Activated naive CD8-positive, alpha-beta T cell treated with anti-CD3 and anti-CD28 coated beads, Interleukin-2, amount 50 U/mL, for 24 hours (primary cell): ENCODE results near the gene MRPL17.

Source experiments
- ATAC-seq: fragments of 150-1000 bp; cut with Tn5 transposase; one replicate; pipeline ENCODE4 v1.10.0; 2021
- DNase-seq: peaks from one replicate; pipeline ENCODE4 v3.0.0; 2021
- H3K27ac Mint-ChIP-seq: one replicate; pipeline ENCODE4 v1.8.0; 2021; ENCODE audit warnings: mild to moderate bottlenecking, mixed read lengths
- H3K27me3 Mint-ChIP-seq: one replicate; pipeline ENCODE4 v1.8.0; 2021; ENCODE audit warnings: mixed read lengths
- H3K36me3 Mint-ChIP-seq: one replicate; pipeline ENCODE4 v1.8.0; 2021; ENCODE audit warnings: low read depth, mixed read lengths
- H3K4me1 Mint-ChIP-seq: one replicate; pipeline ENCODE4 v1.8.0; 2021; ENCODE audit warnings: mixed read lengths
- H3K4me3 Mint-ChIP-seq: one replicate; pipeline ENCODE4 v1.8.0; 2021; ENCODE audit warnings: mild to moderate bottlenecking, moderate library complexity, mixed read lengths
- H3K9me3 Mint-ChIP-seq: one replicate; pipeline ENCODE4 v1.8.0; 2021; ENCODE audit warnings: mixed read lengths

MRPL17 gene

DNA sequence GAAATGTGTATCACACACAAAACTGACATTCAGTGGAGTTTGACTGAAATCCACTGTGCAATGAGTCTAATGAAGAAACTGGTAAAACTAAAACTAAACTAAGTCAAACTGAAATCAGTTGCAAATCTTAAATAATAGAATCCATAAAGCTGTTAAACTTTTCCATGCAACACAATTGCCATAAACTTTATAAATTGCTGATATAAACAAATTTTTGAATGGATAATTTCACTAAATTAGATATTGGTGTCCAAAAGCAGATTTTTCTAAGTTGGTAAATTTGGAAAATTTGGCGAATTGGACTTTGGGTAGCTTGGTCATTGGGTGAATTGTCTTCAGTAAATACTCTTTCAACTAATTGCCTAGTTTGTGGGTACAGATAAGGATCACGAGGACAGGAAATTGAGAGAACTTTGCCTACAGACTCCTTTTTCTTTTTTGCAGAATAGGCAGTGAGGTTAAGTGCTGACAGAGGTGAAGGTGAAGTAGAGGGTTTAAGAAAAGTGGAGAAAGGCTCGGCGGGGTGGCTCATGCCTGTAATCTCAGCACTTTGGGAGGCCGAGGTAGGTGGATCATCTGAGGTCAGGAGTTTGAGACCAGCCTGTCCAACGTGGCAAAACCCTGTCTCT, 12.8 kb downstream of the MRPL17 start:
- H3K9me3 Mint-ChIP-seq = no peaks in the 10 kb centered on the region
- H3K36me3 Mint-ChIP-seq = no peaks in the 10 kb centered on the region
- H3K4me1 Mint-ChIP-seq = peaks cover 71% of the 10 kb centered on the region
- no peak overlapping the region for H3K4me3 Mint-ChIP-seq
- no peak for ATAC-seq
- no peak for DNase-seq
- H3K27ac Mint-ChIP-seq = no peak overlapping the region
- H3K27me3 Mint-ChIP-seq = no peaks in the 10 kb centered on the region

- peak overlapping the region; percentile 61 for H3K27ac Mint-ChIP-seq
- no peaks in the 10 kb centered on the region for H3K9me3 Mint-ChIP-seq
- DNase-seq (peak; percentile 44), ATAC-seq (peak; percentile 88)
- no peak overlapping the region for H3K4me3 Mint-ChIP-seq
- peaks cover 55% of the 10 kb centered on the region for H3K4me1 Mint-ChIP-seq
- no peaks in the 10 kb centered on the region for H3K36me3 Mint-ChIP-seq
- no peaks in the 10 kb centered on the region for H3K27me3 Mint-ChIP-seq
Observed at GRCh38 chr11:6667733-6668374, 15.3 kb downstream of the MRPL17 start.

DNA sequence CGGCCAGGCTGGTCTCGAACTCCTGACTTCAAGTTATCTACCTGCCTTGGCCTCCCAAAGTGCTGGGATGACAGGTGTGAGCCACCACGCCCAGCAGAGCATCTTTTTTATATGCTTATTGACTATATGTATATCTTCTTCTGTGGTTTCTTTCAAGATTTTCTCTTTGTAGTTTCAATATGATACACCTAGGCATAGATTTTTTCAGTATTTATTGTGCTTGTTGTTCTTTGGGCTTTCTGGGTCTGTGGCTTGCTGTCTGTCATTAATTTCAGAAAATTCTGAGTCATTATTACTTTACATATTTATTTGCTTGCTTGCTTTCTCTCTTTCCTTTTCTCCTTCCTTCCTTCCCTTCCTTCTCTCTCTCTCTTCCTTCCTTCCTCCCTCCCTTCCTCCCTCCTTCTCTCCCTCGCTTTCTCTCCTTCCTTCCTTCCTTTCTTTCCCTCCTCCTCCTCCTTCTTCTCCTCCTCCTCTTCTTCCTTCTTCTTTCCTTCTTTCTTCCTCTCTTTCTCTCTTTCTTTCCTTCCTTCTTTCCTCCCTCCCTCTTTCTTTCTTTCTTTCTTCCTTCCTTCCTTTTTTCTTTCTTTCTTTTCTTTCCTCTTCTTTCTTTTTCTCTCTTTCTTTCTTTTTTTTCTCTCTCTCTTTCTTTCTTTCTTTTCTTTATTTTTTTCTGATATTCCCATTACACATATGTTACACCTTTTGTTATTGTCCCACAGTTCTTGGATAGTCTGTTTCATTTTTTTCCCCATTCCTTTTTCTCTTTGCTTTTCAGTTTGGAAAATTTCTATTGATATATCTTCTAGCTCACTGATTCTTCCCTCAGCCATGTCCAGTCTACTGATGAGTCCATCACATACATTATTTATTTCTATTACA, 16.6 kb downstream of the MRPL17 start:
- no peak for ATAC-seq
- H3K4me1 Mint-ChIP-seq = peaks cover 42% of the 10 kb centered on the region
- H3K4me3 Mint-ChIP-seq = no peak overlapping the region
- peak overlapping the region; percentile 9 for H3K27ac Mint-ChIP-seq
- H3K9me3 Mint-ChIP-seq = no peaks in the 10 kb centered on the region
- DNase-seq = no peak
- no peaks in the 10 kb centered on the region for H3K36me3 Mint-ChIP-seq
- no peaks in the 10 kb centered on the region for H3K27me3 Mint-ChIP-seq

DNA sequence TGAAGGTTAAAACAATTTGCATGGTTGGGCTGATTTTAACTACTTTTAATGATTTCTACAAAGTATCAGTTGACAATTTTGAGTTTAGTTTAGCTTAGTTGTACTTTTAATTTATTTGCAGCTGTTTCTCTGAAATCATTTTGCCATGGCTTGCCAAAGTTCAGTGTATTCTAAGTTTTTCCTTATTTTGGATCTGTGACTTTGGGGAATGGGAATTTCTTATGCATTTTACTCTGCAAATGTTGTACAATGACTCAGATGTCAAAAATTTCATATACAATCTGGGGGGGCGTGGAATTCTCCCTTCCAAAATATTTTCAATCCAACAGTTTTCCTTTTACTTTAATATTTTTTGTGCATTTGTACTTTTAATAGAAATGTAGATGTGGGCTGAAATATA, 18.6 kb downstream of the MRPL17 start:
- ATAC-seq (no peak), DNase-seq (no peak)
- no peak overlapping the region for H3K27ac Mint-ChIP-seq

DNA sequence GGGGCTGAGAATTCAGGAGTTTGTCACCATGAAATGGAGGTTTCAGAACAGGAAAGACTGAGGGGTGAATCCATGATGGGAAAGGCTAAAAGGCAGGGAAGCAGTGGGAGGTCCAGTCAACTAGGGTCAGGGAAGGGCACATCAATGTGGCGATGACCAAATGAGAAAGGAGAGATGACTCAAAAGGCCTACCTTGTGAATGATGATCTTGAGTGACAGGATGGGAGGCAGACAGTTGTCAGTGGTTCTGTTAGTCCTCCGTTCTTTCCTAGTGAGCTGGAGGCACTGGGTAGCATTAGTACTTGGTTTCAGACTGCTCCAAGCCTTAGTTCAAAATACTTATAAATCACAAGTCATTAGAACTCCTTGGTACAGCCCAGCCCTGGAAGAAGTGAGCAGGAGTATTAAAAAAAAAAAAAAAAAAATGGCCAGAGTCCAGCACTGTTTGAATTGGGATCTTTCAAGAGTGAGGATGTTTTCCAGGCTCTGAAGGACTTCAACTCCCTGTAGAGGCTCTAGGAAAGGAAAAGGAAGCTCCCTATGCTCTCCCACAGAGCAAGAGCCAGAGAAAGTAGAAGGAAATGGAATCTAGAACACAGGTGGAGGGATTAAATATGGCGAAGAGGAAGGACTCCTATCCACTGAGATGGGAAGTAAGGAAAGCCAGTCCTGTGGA, 19.2 kb downstream of the MRPL17 start:
- Mint-ChIP-seq H3K4me1 (peaks cover 25% of the 10 kb centered on the region), H3K27ac (no peak overlapping the region), H3K36me3 (no peaks in the 10 kb centered on the region), H3K9me3 (no peaks in the 10 kb centered on the region), H3K27me3 (no peaks in the 10 kb centered on the region), H3K4me3 (no peak overlapping the region)
- no peak for DNase-seq
- ATAC-seq = no peak

More for the DNA sequence above, 18.6 kb downstream of the MRPL17 start:
- H3K9me3 Mint-ChIP-seq = no peaks in the 10 kb centered on the region
- H3K27me3 Mint-ChIP-seq = no peaks in the 10 kb centered on the region
- H3K36me3 Mint-ChIP-seq = no peaks in the 10 kb centered on the region
- peaks cover 25% of the 10 kb centered on the region for H3K4me1 Mint-ChIP-seq
- H3K4me3 Mint-ChIP-seq = no peak overlapping the region

DNA sequence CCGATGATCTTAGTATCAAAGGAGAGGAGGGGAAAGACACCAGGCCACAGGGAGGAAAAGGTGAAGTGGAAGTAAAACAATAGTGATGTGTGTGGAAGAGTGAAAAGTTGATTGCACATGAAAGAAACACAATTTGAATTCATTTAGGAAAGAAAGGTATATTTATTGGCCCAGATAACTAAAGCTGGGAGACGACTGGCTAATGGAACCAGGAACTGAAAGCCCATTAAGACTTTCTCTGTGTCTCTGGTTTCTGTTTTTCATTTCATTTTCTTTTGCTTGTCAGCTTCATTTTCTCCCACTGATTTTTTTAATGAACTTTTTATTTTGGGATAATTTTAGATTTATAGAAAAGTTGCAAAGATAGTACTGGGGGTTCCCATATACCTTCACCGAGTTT, 22.4 kb downstream of the MRPL17 start:
- Mint-ChIP-seq H3K9me3 (no peaks in the 10 kb centered on the region), H3K27ac (no peak overlapping the region), H3K4me3 (no peak overlapping the region), H3K27me3 (peaks cover 11% of the 10 kb centered on the region), H3K4me1 (peaks cover 5% of the 10 kb centered on the region), H3K36me3 (no peaks in the 10 kb centered on the region)
- no peak for DNase-seq
- ATAC-seq = no peak

DNA sequence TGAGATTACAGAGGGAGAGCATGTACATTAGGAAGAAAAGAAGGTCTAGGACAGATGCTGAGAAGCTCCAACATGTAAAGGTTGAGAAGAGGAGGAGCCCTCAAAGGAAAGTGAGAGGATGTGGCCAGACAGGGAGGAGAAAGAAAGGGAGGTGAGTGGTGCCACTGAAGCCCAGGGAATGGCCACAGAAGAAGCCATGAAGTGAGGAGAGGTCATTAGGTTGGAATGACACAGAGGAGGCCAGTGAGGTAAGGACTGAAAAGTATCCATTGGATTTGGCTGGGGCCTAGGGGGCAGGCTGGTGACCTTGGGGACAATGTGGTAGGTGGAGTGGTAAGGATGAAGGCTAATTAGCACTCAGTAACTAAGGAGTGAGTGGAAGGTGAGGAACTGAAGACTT, 24.5 kb downstream of the MRPL17 start:
- Mint-ChIP-seq H3K27me3 (peaks cover 11% of the 10 kb centered on the region), H3K4me3 (no peak overlapping the region), H3K4me1 (peaks cover 4% of the 10 kb centered on the region), H3K27ac (no peak overlapping the region), H3K9me3 (no peaks in the 10 kb centered on the region), H3K36me3 (no peaks in the 10 kb centered on the region)
- DNase-seq (no peak), ATAC-seq (no peak)

- no peak overlapping the region for H3K4me3 Mint-ChIP-seq
- no peak for DNase-seq
- no peak overlapping the region for H3K27ac Mint-ChIP-seq
- no peak for ATAC-seq
- H3K27me3 Mint-ChIP-seq = peaks cover 11% of the 10 kb centered on the region
- no peaks in the 10 kb centered on the region for H3K36me3 Mint-ChIP-seq
- no peaks in the 10 kb centered on the region for H3K9me3 Mint-ChIP-seq
- H3K4me1 Mint-ChIP-seq = peaks cover 4% of the 10 kb centered on the region
Observed at GRCh38 chr11:6657346-6657745, 25.8 kb downstream of the MRPL17 start.

DNA sequence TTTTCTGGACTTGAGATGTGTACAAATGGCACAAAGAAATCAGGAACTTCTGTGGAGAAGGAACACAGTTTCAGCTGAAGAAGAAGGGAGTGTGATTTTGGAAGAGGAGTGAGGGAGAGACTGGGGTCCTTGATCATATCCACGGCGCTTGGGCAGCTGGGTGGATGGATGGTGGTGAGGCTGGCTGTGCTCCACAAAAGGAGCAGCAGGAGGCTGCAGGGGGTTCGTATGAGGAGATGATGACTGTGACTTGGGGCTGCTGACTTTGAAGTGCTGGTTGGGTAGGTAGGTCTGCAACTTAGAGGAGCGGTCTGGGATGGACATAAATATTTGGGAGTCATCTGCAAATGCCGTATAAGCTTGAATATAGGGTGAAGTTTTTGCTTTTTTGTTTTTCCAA, 26.2 kb downstream of the MRPL17 start:
- no peak for ATAC-seq
- Mint-ChIP-seq H3K27ac (no peak overlapping the region), H3K4me3 (peak overlapping the region; percentile 52), H3K27me3 (peaks cover 11% of the 10 kb centered on the region), H3K9me3 (no peaks in the 10 kb centered on the region), H3K36me3 (no peaks in the 10 kb centered on the region), H3K4me1 (peaks cover 4% of the 10 kb centered on the region)
- DNase-seq = no peak

GRCh38 chr11:6656584-6656915, 26.6 kb downstream of the MRPL17 start:
- no peaks in the 10 kb centered on the region for H3K9me3 Mint-ChIP-seq
- H3K27me3 Mint-ChIP-seq = peaks cover 11% of the 10 kb centered on the region
- peak overlapping the region; percentile 52 for H3K4me3 Mint-ChIP-seq
- no peak overlapping the region for H3K27ac Mint-ChIP-seq
- ATAC-seq = no peak
- H3K4me1 Mint-ChIP-seq = peaks cover 4% of the 10 kb centered on the region
- no peaks in the 10 kb centered on the region for H3K36me3 Mint-ChIP-seq
- DNase-seq = no peak

DNA sequence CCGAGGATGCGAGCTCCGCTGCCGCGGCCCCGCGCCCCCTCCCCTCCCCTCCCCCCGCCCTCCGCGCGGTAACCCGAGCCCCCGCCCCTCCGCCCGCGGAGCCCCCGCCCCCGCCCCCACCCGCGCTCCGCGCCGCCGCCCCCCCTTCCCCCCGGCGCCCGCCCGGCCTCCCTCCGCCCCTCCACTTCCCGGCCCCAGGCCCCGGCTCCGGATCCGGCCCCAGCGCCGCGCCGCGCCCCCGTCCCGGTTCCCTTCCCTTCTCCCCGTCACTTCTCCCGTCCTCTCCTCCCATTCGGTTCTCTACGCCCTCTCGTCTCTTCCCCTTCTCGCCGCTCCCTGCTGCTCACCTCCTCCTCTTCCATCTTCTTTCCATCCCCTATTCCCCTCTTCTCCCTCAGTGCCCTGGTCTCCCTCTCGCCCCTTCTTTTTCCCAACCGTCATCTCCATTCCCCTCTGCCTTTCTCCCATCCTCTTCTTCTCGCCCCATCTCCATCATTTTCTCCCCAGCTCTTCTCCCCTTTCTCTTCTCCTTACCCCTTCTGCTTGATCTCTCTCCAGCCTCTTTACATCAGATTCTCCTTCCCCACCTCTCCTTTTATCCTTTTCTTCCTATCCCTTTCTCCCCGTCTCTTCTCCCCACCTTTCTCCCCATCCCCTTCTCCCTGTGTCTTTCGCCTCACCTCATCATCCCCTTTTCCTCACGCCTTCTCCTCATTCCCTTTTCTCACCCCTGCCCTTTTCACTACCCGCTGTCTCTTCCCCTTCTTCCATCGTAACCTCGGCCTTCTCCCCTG, 27.2 kb downstream of the MRPL17 start, which contains the start of gene DCHS1:
TSS of gene DCHS1 (minus strand) at position 20 of the 794 bp plus-strand sequence. CDS start 14,196 bp downstream, outside the sequence.
- no peaks in the 10 kb centered on the region for H3K9me3 Mint-ChIP-seq
- H3K27ac Mint-ChIP-seq = no peak within 1 kb of the TSS
- no peaks in the 10 kb centered on the region for H3K36me3 Mint-ChIP-seq
- no peak for DNase-seq
- peak within 1 kb of the TSS; percentile 52 for H3K4me3 Mint-ChIP-seq
- H3K27me3 Mint-ChIP-seq = peaks cover 11% of the 10 kb centered on the region
- peaks cover 4% of the 10 kb centered on the region for H3K4me1 Mint-ChIP-seq
- ATAC-seq = no peak

- DNase-seq = peak; percentile 25
- no peaks in the 10 kb centered on the region for H3K9me3 Mint-ChIP-seq
Observed at GRCh38 chr11:6655020-6655789, 27.9 kb downstream of the MRPL17 start.

DNA sequence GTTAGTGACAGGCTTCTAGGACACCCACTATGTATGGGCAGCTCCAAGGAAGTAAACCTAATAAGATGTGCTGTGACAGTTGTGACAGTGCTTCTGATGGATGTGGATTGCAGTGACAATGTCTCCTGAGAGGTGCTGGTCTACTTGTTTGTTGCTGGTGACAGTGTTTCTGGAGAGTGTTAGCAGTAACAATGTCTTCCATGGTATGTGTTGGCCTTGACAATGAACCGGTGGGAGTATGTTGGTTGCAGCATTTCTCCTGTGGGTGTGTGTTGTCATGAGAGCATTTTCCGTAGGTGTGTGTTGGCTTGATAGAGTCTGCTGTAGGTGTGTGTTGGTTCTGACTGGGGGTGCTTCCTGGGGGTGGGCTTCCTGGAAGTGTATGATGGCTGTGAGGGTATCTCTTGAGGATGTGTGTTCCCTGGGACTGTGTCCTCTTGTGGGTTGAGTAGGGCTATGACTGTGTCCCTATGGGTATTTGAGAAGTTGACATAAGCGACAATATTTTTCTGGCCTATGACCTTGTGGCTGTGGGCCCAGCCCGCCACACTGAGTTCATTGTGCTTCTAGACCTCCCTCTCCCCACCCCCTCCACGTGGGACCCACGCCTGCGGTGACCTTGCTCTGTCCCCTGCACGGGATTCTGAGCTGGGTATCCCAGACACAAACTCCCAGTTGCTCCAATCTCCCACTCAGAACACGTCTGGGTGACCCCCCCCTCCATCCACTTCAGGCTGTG, 28.7 kb downstream of the MRPL17 start:
- ATAC-seq (no peak), DNase-seq (no peak)
- H3K4me3 Mint-ChIP-seq = no peak overlapping the region
- H3K27ac Mint-ChIP-seq = no peak overlapping the region
- H3K27me3 Mint-ChIP-seq = peaks cover 11% of the 10 kb centered on the region
- no peaks in the 10 kb centered on the region for H3K36me3 Mint-ChIP-seq
- no peaks in the 10 kb centered on the region for H3K9me3 Mint-ChIP-seq
- H3K4me1 Mint-ChIP-seq = peaks cover 4% of the 10 kb centered on the region

More at GRCh38 chr11:6655020-6655789, 27.9 kb downstream of the MRPL17 start:
- Mint-ChIP-seq H3K4me3 (no peak overlapping the region), H3K27ac (no peak overlapping the region), H3K36me3 (no peaks in the 10 kb centered on the region), H3K27me3 (peaks cover 11% of the 10 kb centered on the region), H3K4me1 (peaks cover 4% of the 10 kb centered on the region)
- ATAC-seq = peak; percentile 26
